ENCODE data around the gene ASB3.

- TF ChIP-seq CTCF (optimal IDR thresholded peaks at IDR 0.05 in 1 of 3, IDR thresholded peaks at IDR 0.05 in 1 of 3, conservative IDR thresholded peaks at IDR 0.05 in 1 of 3; ENCODE audit: extremely low read depth in 1 of 3, insufficient read depth in 2 of 3, low read length in 3 of 3) (no peak), EZH2 (IDR thresholded peaks at IDR 0.05; ENCODE audit: low read length) (no peak)
Observed at GRCh38 chr2:53655256-53655655, 131.5 kb downstream of the ASB3 start.

Data from keratinocyte (primary cell).